ENCODE data around the gene GPR3. TPM values are rescaled to one million over a fixed set of nuclear protein-coding genes. Genes with fewer than 3 reads are reported as not detected.

The GPR3 gene
- total and polyA plus RNA-seq, 10 of the 15 experiments (the other 5 are each of a cell fraction or from before 2014, with no cell fraction given): 0.33 to 1.4 (median 0.63) TPM; not detected in 3

DNA sequence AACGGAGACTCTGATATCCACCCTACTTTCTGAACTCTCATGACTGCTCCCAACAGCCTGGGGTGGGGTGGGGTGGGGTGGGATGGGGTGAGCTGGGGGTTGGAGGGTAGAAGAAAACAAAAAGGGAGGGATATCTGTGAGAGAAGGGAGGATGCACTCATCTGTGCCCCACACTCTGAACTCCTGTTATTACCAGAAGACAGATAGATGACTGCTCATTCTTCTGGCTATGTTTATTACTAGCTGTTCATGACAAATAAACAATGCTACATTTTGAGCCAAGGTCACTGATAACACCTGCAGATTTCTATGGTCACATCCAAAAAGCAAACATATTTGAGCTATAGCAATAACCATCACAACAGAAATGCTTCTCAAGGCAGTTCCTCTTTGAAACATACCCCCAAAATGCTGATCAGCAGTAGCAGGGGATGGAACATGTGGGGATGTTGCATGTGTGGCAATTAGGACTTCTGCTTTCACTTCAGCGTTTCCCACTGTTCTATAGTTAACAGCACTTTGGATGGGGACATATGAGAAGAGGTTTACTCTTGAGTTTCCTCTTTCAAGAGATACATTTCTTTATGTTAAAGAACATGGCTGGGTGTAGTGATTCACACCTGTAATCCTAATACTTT lies 43.3 kb downstream of the GPR3 start (continued):
- TF ChIP-seq, protein P1, sequence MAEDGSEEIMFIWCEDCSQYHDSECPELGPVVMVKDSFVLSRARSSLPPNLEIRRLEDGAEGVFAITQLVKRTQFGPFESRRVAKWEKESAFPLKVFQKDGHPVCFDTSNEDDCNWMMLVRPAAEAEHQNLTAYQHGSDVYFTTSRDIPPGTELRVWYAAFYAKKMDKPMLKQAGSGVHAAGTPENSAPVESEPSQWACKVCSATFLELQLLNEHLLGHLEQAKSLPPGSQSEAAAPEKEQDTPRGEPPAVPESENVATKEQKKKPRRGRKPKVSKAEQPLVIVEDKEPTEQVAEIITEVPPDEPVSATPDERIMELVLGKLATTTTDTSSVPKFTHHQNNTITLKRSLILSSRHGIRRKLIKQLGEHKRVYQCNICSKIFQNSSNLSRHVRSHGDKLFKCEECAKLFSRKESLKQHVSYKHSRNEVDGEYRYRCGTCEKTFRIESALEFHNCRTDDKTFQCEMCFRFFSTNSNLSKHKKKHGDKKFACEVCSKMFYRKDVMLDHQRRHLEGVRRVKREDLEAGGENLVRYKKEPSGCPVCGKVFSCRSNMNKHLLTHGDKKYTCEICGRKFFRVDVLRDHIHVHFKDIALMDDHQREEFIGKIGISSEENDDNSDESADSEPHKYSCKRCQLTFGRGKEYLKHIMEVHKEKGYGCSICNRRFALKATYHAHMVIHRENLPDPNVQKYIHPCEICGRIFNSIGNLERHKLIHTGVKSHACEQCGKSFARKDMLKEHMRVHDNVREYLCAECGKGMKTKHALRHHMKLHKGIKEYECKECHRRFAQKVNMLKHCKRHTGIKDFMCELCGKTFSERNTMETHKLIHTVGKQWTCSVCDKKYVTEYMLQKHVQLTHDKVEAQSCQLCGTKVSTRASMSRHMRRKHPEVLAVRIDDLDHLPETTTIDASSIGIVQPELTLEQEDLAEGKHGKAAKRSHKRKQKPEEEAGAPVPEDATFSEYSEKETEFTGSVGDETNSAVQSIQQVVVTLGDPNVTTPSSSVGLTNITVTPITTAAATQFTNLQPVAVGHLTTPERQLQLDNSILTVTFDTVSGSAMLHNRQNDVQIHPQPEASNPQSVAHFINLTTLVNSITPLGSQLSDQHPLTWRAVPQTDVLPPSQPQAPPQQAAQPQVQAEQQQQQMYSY (CRISPR knock-in tag; IDR thresholded peaks at IDR 0.05): no peak
- TF ChIP-seq CBFB (IDR thresholded peaks at IDR 0.05; ENCODE audit: low read depth): 0 out of 2 replicates have a peak, but pooled peaks have one; percentile 10
- TF ChIP-seq, protein P2, sequence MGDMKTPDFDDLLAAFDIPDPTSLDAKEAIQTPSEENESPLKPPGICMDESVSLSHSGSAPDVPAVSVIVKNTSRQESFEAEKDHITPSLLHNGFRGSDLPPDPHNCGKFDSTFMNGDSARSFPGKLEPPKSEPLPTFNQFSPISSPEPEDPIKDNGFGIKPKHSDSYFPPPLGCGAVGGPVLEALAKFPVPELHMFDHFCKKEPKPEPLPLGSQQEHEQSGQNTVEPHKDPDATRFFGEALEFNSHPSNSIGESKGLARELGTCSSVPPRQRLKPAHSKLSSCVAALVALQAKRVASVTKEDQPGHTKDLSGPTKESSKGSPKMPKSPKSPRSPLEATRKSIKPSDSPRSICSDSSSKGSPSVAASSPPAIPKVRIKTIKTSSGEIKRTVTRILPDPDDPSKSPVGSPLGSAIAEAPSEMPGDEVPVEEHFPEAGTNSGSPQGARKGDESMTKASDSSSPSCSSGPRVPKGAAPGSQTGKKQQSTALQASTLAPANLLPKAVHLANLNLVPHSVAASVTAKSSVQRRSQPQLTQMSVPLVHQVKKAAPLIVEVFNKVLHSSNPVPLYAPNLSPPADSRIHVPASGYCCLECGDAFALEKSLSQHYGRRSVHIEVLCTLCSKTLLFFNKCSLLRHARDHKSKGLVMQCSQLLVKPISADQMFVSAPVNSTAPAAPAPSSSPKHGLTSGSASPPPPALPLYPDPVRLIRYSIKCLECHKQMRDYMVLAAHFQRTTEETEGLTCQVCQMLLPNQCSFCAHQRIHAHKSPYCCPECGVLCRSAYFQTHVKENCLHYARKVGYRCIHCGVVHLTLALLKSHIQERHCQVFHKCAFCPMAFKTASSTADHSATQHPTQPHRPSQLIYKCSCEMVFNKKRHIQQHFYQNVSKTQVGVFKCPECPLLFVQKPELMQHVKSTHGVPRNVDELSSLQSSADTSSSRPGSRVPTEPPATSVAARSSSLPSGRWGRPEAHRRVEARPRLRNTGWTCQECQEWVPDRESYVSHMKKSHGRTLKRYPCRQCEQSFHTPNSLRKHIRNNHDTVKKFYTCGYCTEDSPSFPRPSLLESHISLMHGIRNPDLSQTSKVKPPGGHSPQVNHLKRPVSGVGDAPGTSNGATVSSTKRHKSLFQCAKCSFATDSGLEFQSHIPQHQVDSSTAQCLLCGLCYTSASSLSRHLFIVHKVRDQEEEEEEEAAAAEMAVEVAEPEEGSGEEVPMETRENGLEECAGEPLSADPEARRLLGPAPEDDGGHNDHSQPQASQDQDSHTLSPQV (IDR thresholded peaks at IDR 0.05): no peak
- no peak for TF ChIP-seq SMAD1 (IDR thresholded peaks at IDR 0.05; ENCODE audit: low read depth, partially characterized antibody)
- TF ChIP-seq, protein P3, sequence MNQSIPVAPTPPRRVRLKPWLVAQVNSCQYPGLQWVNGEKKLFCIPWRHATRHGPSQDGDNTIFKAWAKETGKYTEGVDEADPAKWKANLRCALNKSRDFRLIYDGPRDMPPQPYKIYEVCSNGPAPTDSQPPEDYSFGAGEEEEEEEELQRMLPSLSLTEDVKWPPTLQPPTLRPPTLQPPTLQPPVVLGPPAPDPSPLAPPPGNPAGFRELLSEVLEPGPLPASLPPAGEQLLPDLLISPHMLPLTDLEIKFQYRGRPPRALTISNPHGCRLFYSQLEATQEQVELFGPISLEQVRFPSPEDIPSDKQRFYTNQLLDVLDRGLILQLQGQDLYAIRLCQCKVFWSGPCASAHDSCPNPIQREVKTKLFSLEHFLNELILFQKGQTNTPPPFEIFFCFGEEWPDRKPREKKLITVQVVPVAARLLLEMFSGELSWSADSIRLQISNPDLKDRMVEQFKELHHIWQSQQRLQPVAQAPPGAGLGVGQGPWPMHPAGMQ (IDR thresholded peaks at IDR 0.05; ENCODE audit: borderline replicate concordance): no peak
- no peak for TF ChIP-seq JUNB (IDR thresholded peaks at IDR 0.05)
- no peak for TF ChIP-seq ZNF207 (IDR thresholded peaks at IDR 0.05; ENCODE audit: borderline replicate concordance)
- TF ChIP-seq POLR2A (IDR thresholded peaks at IDR 0.05; ENCODE audit: low read depth, low read length): no peak
- TF ChIP-seq ZNF24 (IDR thresholded peaks at IDR 0.05): no peak
- no peak for TF ChIP-seq TBL1XR1 (IDR thresholded peaks at IDR 0.05; ENCODE audit: low read depth, low read length)
- TF ChIP-seq ASH2L (IDR thresholded peaks at IDR 0.05; ENCODE audit: borderline replicate concordance, low read depth): no peak
- TF ChIP-seq, protein P4, sequence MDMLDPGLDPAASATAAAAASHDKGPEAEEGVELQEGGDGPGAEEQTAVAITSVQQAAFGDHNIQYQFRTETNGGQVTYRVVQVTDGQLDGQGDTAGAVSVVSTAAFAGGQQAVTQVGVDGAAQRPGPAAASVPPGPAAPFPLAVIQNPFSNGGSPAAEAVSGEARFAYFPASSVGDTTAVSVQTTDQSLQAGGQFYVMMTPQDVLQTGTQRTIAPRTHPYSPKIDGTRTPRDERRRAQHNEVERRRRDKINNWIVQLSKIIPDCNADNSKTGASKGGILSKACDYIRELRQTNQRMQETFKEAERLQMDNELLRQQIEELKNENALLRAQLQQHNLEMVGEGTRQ (IDR thresholded peaks at IDR 0.05; ENCODE audit: borderline replicate concordance, low read depth, low read length): no peak
- peak in 1 of 2 experiments; percentile 20; a peak in 1 of 4 replicates for TF ChIP-seq BHLHE40 (IDR thresholded peaks at IDR 0.05; ENCODE audit: borderline replicate concordance in 1 of 2, low read depth in 2 of 2, low read length in 1 of 2)
- TF ChIP-seq, protein P5, sequence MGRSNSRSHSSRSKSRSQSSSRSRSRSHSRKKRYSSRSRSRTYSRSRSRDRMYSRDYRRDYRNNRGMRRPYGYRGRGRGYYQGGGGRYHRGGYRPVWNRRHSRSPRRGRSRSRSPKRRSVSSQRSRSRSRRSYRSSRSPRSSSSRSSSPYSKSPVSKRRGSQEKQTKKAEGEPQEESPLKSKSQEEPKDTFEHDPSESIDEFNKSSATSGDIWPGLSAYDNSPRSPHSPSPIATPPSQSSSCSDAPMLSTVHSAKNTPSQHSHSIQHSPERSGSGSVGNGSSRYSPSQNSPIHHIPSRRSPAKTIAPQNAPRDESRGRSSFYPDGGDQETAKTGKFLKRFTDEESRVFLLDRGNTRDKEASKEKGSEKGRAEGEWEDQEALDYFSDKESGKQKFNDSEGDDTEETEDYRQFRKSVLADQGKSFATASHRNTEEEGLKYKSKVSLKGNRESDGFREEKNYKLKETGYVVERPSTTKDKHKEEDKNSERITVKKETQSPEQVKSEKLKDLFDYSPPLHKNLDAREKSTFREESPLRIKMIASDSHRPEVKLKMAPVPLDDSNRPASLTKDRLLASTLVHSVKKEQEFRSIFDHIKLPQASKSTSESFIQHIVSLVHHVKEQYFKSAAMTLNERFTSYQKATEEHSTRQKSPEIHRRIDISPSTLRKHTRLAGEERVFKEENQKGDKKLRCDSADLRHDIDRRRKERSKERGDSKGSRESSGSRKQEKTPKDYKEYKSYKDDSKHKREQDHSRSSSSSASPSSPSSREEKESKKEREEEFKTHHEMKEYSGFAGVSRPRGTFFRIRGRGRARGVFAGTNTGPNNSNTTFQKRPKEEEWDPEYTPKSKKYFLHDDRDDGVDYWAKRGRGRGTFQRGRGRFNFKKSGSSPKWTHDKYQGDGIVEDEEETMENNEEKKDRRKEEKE (IDR thresholded peaks at IDR 0.05): no peak
- TF ChIP-seq ETV6 (conservative IDR thresholded peaks at IDR 0.05 in 1 of 2, IDR thresholded peaks at IDR 0.05 in 1 of 2; ENCODE audit: borderline replicate concordance in 1 of 2, low read depth in 1 of 2): no peak
